ENCODE results near the gene TMPO.

DNA sequence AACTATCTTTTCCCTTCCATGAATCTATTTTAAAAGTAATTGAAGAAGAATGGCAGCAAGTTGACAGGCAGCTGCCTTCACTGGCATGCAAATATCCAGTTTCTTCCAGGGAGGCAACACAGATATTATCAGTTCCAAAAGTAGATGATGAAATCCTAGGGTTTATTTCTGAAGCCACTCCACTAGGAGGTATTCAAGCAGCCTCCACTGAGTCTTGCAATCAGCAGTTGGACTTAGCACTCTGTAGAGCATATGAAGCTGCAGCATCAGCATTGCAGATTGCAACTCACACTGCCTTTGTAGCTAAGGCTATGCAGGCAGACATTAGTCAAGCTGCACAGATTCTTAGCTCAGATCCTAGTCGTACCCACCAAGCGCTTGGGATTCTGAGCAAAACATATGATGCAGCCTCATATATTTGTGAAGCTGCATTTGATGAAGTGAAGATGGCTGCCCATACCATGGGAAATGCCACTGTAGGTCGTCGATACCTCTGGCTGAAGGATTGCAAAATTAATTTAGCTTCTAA lies 18.4 kb downstream of the TMPO start:
- TF ChIP-seq, protein P1, sequence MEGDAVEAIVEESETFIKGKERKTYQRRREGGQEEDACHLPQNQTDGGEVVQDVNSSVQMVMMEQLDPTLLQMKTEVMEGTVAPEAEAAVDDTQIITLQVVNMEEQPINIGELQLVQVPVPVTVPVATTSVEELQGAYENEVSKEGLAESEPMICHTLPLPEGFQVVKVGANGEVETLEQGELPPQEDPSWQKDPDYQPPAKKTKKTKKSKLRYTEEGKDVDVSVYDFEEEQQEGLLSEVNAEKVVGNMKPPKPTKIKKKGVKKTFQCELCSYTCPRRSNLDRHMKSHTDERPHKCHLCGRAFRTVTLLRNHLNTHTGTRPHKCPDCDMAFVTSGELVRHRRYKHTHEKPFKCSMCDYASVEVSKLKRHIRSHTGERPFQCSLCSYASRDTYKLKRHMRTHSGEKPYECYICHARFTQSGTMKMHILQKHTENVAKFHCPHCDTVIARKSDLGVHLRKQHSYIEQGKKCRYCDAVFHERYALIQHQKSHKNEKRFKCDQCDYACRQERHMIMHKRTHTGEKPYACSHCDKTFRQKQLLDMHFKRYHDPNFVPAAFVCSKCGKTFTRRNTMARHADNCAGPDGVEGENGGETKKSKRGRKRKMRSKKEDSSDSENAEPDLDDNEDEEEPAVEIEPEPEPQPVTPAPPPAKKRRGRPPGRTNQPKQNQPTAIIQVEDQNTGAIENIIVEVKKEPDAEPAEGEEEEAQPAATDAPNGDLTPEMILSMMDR (IDR thresholded peaks at IDR 0.05) = no peak
- TF ChIP-seq EP300 (IDR thresholded peaks at IDR 0.05) (no peak), POLR2A (IDR thresholded peaks at IDR 0.05) (no peak), POLR2AphosphoS5 (IDR thresholded peaks at IDR 0.05) (no peak)
